BE2C (cell line): ENCODE measurements around the gene NPEPL1.
A peak's percentile ranks its signal among the peaks of the same experiment; 100 is the strongest.

Source experiments
- DNase-seq: peaks from one replicate; pipeline ENCODE4 v3.0.0-alpha.2; 2020
- H3K27me3 ChIP-seq: fragments of 250-450 bp; sonication (Bioruptor Pico); 2 replicates; pipeline ENCODE4 v1.5.1; 2020; ENCODE audit warnings: mild to moderate bottlenecking
- H3K36me3 ChIP-seq: fragments of 250-450 bp; sonication (Bioruptor Pico); 2 replicates; pipeline ENCODE4 v1.5.1; 2020; ENCODE audit warnings: mild to moderate bottlenecking
- H3K4me1 ChIP-seq: fragments of 250-450 bp; sonication (Bioruptor Pico); 2 replicates; pipeline ENCODE4 v1.5.1; 2020
- H3K4me3 ChIP-seq: 2 replicates; pipeline ENCODE4 v1.5.1; 2011; ENCODE audit warnings: low read depth, low read length
- H3K9me3 ChIP-seq: fragments of 250-450 bp; sonication (Bioruptor Pico); 2 replicates; pipeline ENCODE4 v1.5.1; 2020
- TF ChIP-seq, protein P1 (sequence below): IDR thresholded peaks from 2 replicates; pipeline ENCODE4 v1.5.1; 2012; ENCODE audit warnings: mild to moderate bottlenecking, low read depth, low read length

Gene NPEPL1

DNA sequence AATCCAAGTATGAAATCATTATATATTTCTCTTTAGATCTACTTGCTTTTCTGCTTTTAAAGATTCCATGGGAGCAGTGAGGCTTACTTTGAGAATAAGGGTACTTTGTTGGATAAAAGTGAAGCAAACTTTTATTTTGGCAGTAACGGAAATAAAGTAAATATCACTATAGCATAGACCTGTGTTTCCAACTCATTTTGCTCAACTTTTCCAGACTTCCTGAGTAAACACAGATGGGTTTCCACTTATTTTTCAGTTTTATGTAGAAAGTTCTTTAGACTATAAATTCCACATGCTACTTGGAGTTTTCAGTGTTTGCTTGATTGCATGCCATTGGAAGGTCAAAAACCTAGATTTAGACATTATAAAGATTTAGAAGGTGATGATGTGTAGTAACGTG lies 35.3 kb upstream of the NPEPL1 start:
- Histone ChIP-seq H3K27me3 (no peaks in the 10 kb centered on the region), H3K4me1 (peaks cover 4% of the 10 kb centered on the region; the same call in 1 of the 2 replicates), H3K9me3 (no peaks in the 10 kb centered on the region), H3K4me3 (peak overlapping the region; percentile 31), H3K36me3 (peaks cover 2% of the 10 kb centered on the region; the same call in 1 of the 2 replicates)
- DNase-seq, result no peak
- TF ChIP-seq, protein P1, sequence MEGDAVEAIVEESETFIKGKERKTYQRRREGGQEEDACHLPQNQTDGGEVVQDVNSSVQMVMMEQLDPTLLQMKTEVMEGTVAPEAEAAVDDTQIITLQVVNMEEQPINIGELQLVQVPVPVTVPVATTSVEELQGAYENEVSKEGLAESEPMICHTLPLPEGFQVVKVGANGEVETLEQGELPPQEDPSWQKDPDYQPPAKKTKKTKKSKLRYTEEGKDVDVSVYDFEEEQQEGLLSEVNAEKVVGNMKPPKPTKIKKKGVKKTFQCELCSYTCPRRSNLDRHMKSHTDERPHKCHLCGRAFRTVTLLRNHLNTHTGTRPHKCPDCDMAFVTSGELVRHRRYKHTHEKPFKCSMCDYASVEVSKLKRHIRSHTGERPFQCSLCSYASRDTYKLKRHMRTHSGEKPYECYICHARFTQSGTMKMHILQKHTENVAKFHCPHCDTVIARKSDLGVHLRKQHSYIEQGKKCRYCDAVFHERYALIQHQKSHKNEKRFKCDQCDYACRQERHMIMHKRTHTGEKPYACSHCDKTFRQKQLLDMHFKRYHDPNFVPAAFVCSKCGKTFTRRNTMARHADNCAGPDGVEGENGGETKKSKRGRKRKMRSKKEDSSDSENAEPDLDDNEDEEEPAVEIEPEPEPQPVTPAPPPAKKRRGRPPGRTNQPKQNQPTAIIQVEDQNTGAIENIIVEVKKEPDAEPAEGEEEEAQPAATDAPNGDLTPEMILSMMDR, result no peak

DNA sequence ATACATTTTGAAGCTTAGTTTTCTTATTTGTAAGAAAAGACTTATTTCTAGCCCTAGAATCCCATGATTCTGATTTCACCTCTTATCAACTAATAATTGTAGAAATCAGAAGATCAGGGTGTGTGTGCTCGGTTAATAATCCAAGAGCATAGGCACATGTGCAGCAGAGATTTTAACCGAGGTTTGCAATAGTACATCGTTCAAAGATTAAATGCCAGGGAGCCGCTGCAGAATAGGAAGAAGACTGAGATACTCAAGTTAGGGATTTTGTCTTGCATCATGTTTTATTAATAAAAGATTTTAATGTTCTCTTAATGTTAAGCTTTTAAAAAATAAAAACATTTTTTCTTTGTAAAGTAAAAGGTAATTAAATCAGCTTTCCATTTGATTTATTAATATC lies 34.6 kb upstream of the NPEPL1 start:
- Histone ChIP-seq H3K36me3 (peaks cover 2% of the 10 kb centered on the region; the same call in 1 of the 2 replicates), H3K4me1 (peaks cover 4% of the 10 kb centered on the region; the same call in 1 of the 2 replicates)
- TF ChIP-seq, protein P1, result no peak

GRCh38 chr20:58658760-58659159 lies 33.8 kb upstream of the NPEPL1 start:
- H3K36me3 ChIP-seq, result peaks cover 2% of the 10 kb centered on the region; the same call in 1 of the 2 replicates

More for the DNA sequence above, 34.6 kb upstream of the NPEPL1 start:
- DNase-seq, result no peak
- Histone ChIP-seq H3K4me3 (peak overlapping the region; percentile 31), H3K9me3 (no peaks in the 10 kb centered on the region), H3K27me3 (no peaks in the 10 kb centered on the region)

DNA sequence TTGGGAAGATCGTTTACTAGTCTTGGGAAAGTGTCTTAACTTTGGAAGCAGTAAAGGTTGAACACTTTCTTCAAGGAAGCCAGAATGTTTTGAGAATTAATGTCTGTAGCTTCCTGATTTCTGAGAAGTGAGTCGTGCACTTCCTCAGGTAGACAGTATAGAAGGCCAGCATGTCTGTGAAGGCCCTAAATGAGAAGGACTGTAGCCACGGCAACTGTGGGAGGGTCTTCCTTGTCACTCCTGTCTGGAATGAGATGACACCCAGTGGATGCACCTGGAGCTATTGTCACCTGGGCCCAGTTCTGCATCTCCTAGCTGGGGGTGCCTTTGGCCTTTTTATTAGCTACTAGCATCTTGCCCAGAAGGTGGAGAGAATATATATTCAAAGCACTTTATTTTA lies 32.8 kb upstream of the NPEPL1 start:
- H3K36me3 ChIP-seq, result peaks cover 2% of the 10 kb centered on the region; the same call in 1 of the 2 replicates
- DNase-seq, result no peak
- TF ChIP-seq, protein P1, result no peak
- no peaks in the 10 kb centered on the region for H3K9me3 ChIP-seq
- H3K27me3 ChIP-seq, result no peaks in the 10 kb centered on the region
- H3K4me1 ChIP-seq, result peaks cover 4% of the 10 kb centered on the region; the same call in 1 of the 2 replicates
- no peak overlapping the region for H3K4me3 ChIP-seq

More at GRCh38 chr20:58658760-58659159, 33.8 kb upstream of the NPEPL1 start:
- Histone ChIP-seq H3K9me3 (no peaks in the 10 kb centered on the region), H3K4me1 (peaks cover 4% of the 10 kb centered on the region; the same call in 1 of the 2 replicates), H3K27me3 (no peaks in the 10 kb centered on the region), H3K4me3 (no peak overlapping the region)
- no peak for DNase-seq
- TF ChIP-seq, protein P1, result no peak

- Histone ChIP-seq H3K36me3 (peaks cover 2% of the 10 kb centered on the region; the same call in 1 of the 2 replicates), H3K4me3 (no peak overlapping the region), H3K4me1 (peaks cover 7% of the 10 kb centered on the region)
Measured at GRCh38 chr20:58660855-58661597, 31.6 kb upstream of the NPEPL1 start.

More at GRCh38 chr20:58660855-58661597, 31.6 kb upstream of the NPEPL1 start:
- Histone ChIP-seq H3K9me3 (no peaks in the 10 kb centered on the region), H3K27me3 (no peaks in the 10 kb centered on the region)
- TF ChIP-seq, protein P1, result no peak
- no peak for DNase-seq
